HG03558 (cell line): ENCODE results near the gene PFKP.

Experiments
- ATAC-seq: cut with Tn5 transposase; IDR thresholded peaks from one replicate; pipeline ENCODE4 v1.9.1; 2021; ENCODE audit warnings: moderate number of reproducible peaks; ENCODE audit not compliant: unreplicated experiment; ENCODE audit errors: extremely low read depth

Gene PFKP

DNA sequence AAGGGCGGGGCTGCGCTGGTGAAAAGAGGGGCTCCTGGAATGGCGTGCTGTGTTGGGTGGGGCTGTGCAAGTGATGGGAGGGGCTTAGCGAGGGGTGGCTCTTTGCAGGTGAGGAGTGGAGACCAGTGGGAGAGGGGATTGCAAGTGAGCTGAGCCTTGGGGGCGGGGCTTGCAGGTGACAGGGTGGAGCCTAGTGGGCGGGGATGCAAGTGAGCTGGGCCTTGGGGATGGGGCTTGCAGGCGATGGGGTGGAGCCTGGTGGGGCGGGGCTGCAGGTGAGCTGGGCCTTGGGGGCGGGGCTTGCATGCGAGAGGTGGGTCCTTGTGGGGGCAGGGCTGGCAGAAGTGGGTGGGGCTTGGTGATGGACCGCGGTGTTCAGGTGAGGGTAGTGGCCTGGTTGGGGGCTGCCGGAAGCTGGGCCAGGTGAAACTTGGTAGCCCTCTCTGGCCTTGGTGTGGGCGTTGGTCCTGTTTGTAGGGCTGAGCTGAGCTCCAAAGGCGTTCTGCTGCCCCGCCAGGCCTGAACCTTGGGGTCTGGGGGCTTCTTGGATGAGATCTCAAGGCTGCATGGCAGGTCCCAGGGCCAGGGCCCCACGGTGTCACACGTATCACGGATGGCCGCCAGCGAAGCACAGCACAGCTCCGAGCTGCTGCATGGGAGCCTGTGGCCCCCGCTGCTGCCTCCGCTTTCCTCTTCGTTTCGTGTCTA is 106.0 kb downstream of the PFKP start:
- ATAC-seq = no peak

DNA sequence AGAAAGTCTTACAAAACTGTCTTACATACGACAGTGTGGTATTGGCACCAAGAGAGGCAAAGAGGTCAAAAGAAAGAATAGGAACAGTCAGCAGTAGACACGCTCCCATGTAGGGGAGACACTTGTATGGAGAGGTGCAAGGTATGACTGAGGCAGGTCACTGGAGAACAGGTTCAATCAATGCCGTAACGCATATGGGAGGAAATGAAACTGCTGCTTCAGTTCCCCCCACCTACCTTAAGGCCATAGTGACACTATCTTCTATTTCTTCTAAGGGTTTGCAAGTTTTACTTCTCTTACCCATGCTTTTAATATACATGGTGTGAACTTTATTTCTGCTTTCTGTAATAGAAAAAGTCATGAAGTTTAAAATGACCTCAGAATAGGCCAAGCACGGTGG is 110.7 kb downstream of the PFKP start:
- no peak for ATAC-seq

DNA sequence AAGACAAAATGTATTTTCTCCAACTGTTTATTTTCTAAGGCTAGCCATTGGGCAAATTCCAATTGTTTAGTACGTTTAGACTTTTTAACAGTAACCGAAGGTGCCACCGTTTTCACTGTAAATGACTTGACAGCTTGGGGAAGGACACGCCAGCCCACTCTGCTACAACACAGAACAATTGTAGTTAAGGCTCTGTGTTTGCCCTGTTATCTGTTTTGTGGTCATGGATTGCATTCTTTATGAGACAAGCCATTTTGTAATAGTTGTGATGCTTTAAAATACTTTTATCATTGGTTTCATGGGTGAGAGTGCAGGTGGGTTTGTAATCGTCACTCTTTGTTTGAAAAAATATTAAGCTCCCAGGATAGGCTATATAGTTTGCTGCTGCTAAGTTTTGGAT is 111.8 kb downstream of the PFKP start:
- ATAC-seq = no peak

DNA sequence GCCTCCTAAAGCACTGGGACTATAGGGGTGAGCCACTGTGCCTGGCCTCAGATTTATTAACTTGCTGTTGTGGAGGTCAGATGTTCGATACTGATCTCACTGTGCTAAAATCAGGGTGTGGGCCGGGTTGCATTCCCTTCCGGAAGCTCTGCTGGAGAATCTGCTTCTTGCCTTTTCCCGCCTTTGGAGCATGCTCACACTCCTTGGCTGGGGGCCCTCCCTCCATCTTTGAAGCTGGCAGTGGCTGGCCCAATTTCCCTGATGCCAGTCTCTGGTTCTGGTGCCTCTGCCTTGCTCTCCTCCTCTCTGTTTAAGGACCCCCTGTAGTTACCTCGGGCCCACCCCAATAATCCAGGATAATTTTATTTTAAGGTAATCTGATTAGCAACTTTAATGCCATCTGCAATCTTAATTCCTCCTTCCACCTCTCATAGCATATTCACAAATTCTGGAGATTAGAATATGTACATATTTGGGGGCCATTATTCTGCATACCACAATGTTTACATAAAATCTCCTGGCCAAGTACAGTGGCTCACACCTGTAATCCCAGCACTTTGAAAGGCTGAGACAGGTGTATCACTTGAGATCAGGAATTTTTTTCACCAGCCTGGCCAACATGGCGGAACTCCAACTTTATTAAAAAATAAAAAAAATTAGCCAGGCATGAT is 113.1 kb downstream of the PFKP start:
- no peak for ATAC-seq

DNA sequence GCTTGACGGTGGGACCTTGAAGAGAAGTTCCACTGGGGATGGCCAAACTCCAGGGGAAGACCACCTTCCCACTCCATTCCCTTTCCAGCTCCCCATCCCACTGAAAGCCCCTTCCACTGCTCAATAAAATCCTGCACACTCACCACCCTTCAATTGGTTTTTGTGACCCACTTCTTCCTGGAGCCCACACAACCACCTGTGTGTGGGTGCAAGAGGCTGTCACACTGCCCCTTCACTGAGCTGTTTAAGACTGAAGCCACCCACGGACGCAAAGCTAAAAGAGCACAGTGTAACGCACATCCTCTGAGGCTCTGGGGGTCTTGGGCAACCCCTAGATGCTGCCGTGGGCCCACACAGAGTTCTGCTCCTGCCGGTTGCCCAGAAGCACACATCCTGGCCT is 118.0 kb downstream of the PFKP start:
- no peak for ATAC-seq

DNA sequence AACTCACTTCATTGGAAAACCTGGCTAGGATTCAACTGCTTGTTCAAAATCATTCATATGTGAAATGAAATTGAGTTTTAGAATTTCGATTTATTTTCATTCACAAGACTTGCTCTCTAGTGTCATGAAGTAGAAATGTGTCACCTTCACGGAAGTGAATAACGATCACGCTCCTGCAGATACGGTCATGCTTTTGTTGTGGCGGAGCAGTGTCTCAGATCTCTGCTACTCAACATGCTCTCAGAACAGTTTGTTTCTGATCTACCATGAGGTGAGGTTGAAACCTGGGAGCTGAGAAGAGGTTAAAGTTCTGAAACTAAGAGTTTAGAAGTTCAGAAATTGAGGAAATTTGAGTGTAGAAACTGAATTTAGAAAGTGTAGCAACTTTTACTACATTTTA is 119.0 kb downstream of the PFKP start:
- ATAC-seq = no peak
